IMR-90 (cell line): ENCODE results near the gene EID1. TPM values are rescaled to one million over a fixed set of nuclear protein-coding genes. Genes with fewer than 3 reads are reported as not detected.

Experiments
- ATAC-seq: fragments of 200-7000 bp; cut with Tn5 transposase; 2 replicates; pipeline ENCODE4 v1.9.1; 2020; ENCODE audit warnings: low read depth, mild to moderate bottlenecking, moderate library complexity
- BruUV-seq: library from RNA; stranded (reverse); fragments of 400-500 nt; replicated peaks from 2 replicates; lab custom pipeline; 2021; lab: Mats Ljungman, UMichigan
- CTCF ChIA-PET: fragments of 300-600 bp; formaldehyde crosslinking; extraction: SDS; loops from one replicate; lab custom pipeline; 2021; ENCODE audit warnings: antibody characterized with exemption; lab: Yijun Ruan, JAX
- POLR2A ChIA-PET: fragments of 300-600 bp; sonication (Branson Sonifier 250); formaldehyde crosslinking; loops from one replicate; lab custom pipeline; 2022; ENCODE audit warnings: antibody characterized with exemption; ENCODE audit not compliant: unreplicated experiment; lab: Charles Lee
- DNase-seq: peaks from one replicate; pipeline ENCODE4 v3.0.0; 2013
- H2AFZ ChIP-seq: replicated peaks from 2 replicates; pipeline ENCODE3; 2013; ENCODE audit warnings: low read length, mild to moderate bottlenecking; ENCODE audit not compliant: poor library complexity
- H2AK5ac ChIP-seq: 2 replicates; pipeline ENCODE4 v1.6.1; 2013; ENCODE audit warnings: low read depth, low read length, inconsistent platforms
- H2AK9ac ChIP-seq: replicated peaks from 2 replicates; pipeline ENCODE3; 2013; ENCODE audit warnings: mild to moderate bottlenecking, low read depth, low read length, moderate library complexity; ENCODE audit not compliant: poor library complexity
- H2BK120ac ChIP-seq: 2 replicates; pipeline ENCODE4 v1.6.1; 2013; ENCODE audit warnings: low read depth, low read length, inconsistent platforms
- H2BK15ac ChIP-seq: 3 replicates; pipeline ENCODE4 v1.6.1; 2013; ENCODE audit warnings: low read depth, low read length, inconsistent platforms
- H2BK20ac ChIP-seq: 2 replicates; pipeline ENCODE4 v1.6.1; 2013; ENCODE audit warnings: low read depth, mild to moderate bottlenecking, inconsistent platforms, low read length, moderate library complexity
- H2BK5ac ChIP-seq: 2 replicates; pipeline ENCODE4 v1.6.1; 2013; ENCODE audit warnings: mild to moderate bottlenecking, low read depth, low read length, inconsistent platforms; ENCODE audit not compliant: poor library complexity, severe bottlenecking
- H3K14ac ChIP-seq: replicated peaks from 2 replicates; pipeline ENCODE4 v1.6.1; 2013; ENCODE audit warnings: low read depth, low read length, inconsistent platforms
- H3K18ac ChIP-seq: 2 replicates; pipeline ENCODE4 v1.6.1; 2013; ENCODE audit warnings: low read depth, low read length, control low read depth
- H3K23ac ChIP-seq: 2 replicates; pipeline ENCODE4 v1.6.1; 2013; ENCODE audit warnings: low read depth, low read length, inconsistent platforms
- H3K27ac ChIP-seq: 2 replicates; pipeline ENCODE4 v1.5.1; 2013; ENCODE audit warnings: mild to moderate bottlenecking, control low read depth, low read length; ENCODE audit not compliant: insufficient read depth
- H3K27me3 ChIP-seq: 2 replicates; pipeline ENCODE4 v1.6.1; 2013; ENCODE audit warnings: low read length; ENCODE audit not compliant: control insufficient read depth, insufficient read depth
- H3K36me3 ChIP-seq: 2 replicates; pipeline ENCODE4 v1.6.1; 2013; ENCODE audit warnings: low read length, mixed read lengths; ENCODE audit not compliant: control insufficient read depth, insufficient read depth
- H3K4ac ChIP-seq: 2 replicates; pipeline ENCODE4 v1.6.1; 2013; ENCODE audit warnings: low read depth, low read length, inconsistent platforms
- H3K4me1 ChIP-seq: 2 replicates; pipeline ENCODE4 v1.6.1; 2013; ENCODE audit warnings: low read length, mixed read lengths; ENCODE audit not compliant: control insufficient read depth, insufficient read depth
- H3K4me2 ChIP-seq: 2 replicates; pipeline ENCODE4 v1.6.1; 2013; ENCODE audit warnings: low read depth, mild to moderate bottlenecking, control low read depth, low read length, moderate library complexity
- H3K4me3 ChIP-seq: 2 replicates; pipeline ENCODE4 v1.5.1; 2013; ENCODE audit warnings: low read depth, mild to moderate bottlenecking, control low read depth, low read length, moderate library complexity; ENCODE audit not compliant: insufficient read depth
- H3K56ac ChIP-seq: 2 replicates; pipeline ENCODE4 v1.6.1; 2013; ENCODE audit warnings: low read length, inconsistent platforms; ENCODE audit not compliant: insufficient read depth; ENCODE audit errors: extremely low read depth
- H3K79me1 ChIP-seq, 2 experiments: 2 replicates each; pipeline ENCODE4 v1.6.1; 2013; ENCODE audit warnings: low read length in 2 of 2, inconsistent platforms in 1 of 2, low read depth in 1 of 2
- H3K9ac ChIP-seq: 2 replicates; pipeline ENCODE4 v1.6.1; 2013; ENCODE audit warnings: low read depth, low read length, control low read depth
- H3K9me1 ChIP-seq: 2 replicates; pipeline ENCODE4 v1.6.1; 2013; ENCODE audit warnings: low read length, inconsistent platforms; ENCODE audit not compliant: insufficient read depth
- H3K9me3 ChIP-seq: 2 replicates; pipeline ENCODE4 v1.6.1; 2013; ENCODE audit warnings: low read length; ENCODE audit not compliant: control insufficient read depth, insufficient read depth
- H4K20me1 ChIP-seq: 2 replicates; pipeline ENCODE4 v1.6.1; 2013; ENCODE audit warnings: low read length, inconsistent platforms; ENCODE audit not compliant: insufficient read depth
- H4K5ac ChIP-seq: 2 replicates; pipeline ENCODE4 v1.6.1; 2013; ENCODE audit warnings: mild to moderate bottlenecking, low read depth, low read length, control low read depth
- H4K8ac ChIP-seq, 2 experiments: 2 replicates each; pipeline ENCODE4 v1.6.1; 2013; ENCODE audit warnings: low read depth in 2 of 2, low read length in 2 of 2, control low read depth in 1 of 2, inconsistent platforms in 1 of 2
- H4K91ac ChIP-seq: 2 replicates; pipeline ENCODE4 v1.6.1; 2013; ENCODE audit warnings: low read depth, low read length, inconsistent platforms; ENCODE audit not compliant: insufficient read depth
- BHLHE40 ChIP-seq: fragments of 150-350 bp; IDR thresholded peaks from 2 replicates; pipeline ENCODE4 v1.6.1; 2016; ENCODE audit warnings: mild to moderate bottlenecking, low read depth, low read length
- CHD1 ChIP-seq: IDR thresholded peaks from 2 replicates; pipeline ENCODE4 v1.6.1; 2012; ENCODE audit warnings: low read depth, low read length, improper control_type of control experiment
- FOS ChIP-seq: fragments of 150-350 bp; IDR thresholded peaks from 2 replicates; pipeline ENCODE4 v1.6.1; 2016; ENCODE audit warnings: low read depth, low read length
- MAZ ChIP-seq: IDR thresholded peaks from 2 replicates; pipeline ENCODE4 v1.6.1; 2012; ENCODE audit warnings: low read depth, mild to moderate bottlenecking, low read length, improper control_type of control experiment, moderate library complexity, borderline replicate concordance
- MXI1 ChIP-seq: IDR thresholded peaks from 2 replicates; pipeline ENCODE4 v1.6.1; 2012; ENCODE audit warnings: low read depth, mild to moderate bottlenecking, low read length, moderate library complexity, borderline replicate concordance
- NFE2L2 ChIP-seq: fragments of 150-350 bp; IDR thresholded peaks from 2 replicates; pipeline ENCODE4 v1.6.1; 2016; ENCODE audit warnings: low read depth, mild to moderate bottlenecking, low read length
- RCOR1 ChIP-seq: IDR thresholded peaks from 2 replicates; pipeline ENCODE4 v1.6.1; 2012; ENCODE audit warnings: mild to moderate bottlenecking, low read length, improper control_type of control experiment; ENCODE audit not compliant: insufficient replicate concordance
- RFX5 ChIP-seq: IDR thresholded peaks from 2 replicates; pipeline ENCODE4 v1.8.0; 2012; ENCODE audit warnings: low read depth, mild to moderate bottlenecking, low read length, moderate library complexity
- SMC3 ChIP-seq: fragments of 150-350 bp; IDR thresholded peaks from 2 replicates; pipeline ENCODE4 v1.6.1; 2016; ENCODE audit warnings: low read depth, mild to moderate bottlenecking, antibody characterized with exemption, low read length, moderate library complexity
- WGBS, 2 experiments: methylation state at CpG; one replicate each; pipeline versions ENCODE4 v1.1.5 to v1.1.7; 2013; ENCODE audit warnings: missing lambda C conversion rate in 2 of 2; ENCODE audit not compliant: insufficient read length in 1 of 2; ENCODE audit errors: extremely low coverage in 2 of 2; 5-methylcytosine and 5-hydroxymethylcytosine counted together
- dilution Hi-C: fragments of 300-500 bp; cut with HindIII; formaldehyde crosslinking; loops from one replicate; pipeline ENCODE4 v1.14.3; 2018; ENCODE audit warnings: low sequenced_read_pairs; ENCODE audit not compliant: unreplicated experiment
- in situ Hi-C: fragments of 300-500 bp; cut with MboI; formaldehyde crosslinking; loops from 3 replicates; pipeline ENCODE4 v1.14.3; 2019; ENCODE audit warnings: low sequenced_read_pairs, inconsistent platforms, mixed read lengths
- intact Hi-C: fragments of 100-400 bp; cut with micrococcal nuclease; formaldehyde crosslinking; loops from 2 replicates; pipeline ENCODE4 v1.10.0; 2022
- polyA plus RNA-seq, 3 experiments: library from polyadenylated mRNA; depleted of rRNA; stranded (reverse); fragments of >200 nt; gene quantifications; 2 replicates each; pipeline ENCODE4 v1.2.3, GENCODE V29; 2012; ENCODE audit warnings: low replicate concordance in 1 of 3
- total RNA-seq: library from RNA; depleted of rRNA; stranded (reverse); fragments of >200 nt; gene quantifications from 2 replicates; pipeline ENCODE4 v1.2.3, GENCODE V29; 2012
- TF ChIP-seq, protein P1 (sequence below): fragments of 150-350 bp; IDR thresholded peaks from 2 replicates; pipeline ENCODE4 v1.6.1; 2016; ENCODE audit warnings: low read depth, mild to moderate bottlenecking, low read length, moderate library complexity, borderline replicate concordance
- TF ChIP-seq, protein P2 (sequence below): fragments of 150-350 bp; IDR thresholded peaks from 2 replicates; pipeline ENCODE4 v1.6.1; 2017; ENCODE audit warnings: mild to moderate bottlenecking, antibody characterized with exemption, low read length, low read depth

EID1 gene
- total and polyA plus RNA-seq, 2 of the 4 experiments (the other 2 are of a cell fraction), result 147 to 162 TPM

DNA sequence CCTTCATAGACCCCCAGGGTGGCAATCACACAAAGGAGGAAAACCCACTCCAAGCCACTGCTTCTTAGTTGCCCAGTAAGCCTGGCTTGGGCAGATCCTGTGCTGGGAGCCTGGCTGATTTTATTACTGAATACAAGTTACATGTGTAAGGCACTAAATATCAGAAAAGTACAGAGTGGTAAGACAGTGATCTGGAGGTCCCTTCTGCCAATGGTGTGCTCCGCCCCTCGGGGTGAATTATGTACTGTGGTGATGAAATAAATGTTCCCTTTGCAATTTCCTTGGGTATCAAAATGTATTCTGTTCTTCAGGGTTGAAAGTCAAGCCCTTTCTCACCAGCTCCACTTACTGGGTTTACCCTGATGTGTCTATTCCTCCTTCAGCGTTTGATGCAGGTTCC is 38.8 kb downstream of the EID1 start:
- no peak overlapping the region for H3K4me3 ChIP-seq
- CTCF ChIA-PET, result interaction anchor here (1.6 kb wide), 1 partner anchor 8 kb away, joined by 3 read pairs; no protein-coding TSS in a partner anchor
- no peak overlapping the region for H3K27ac ChIP-seq
- H3K4ac ChIP-seq, result no peak overlapping the region
- in situ Hi-C loops (no loop called here), intact Hi-C loops (loop anchor here (2.0 kb wide), 1 partner anchor 32 kb away; no protein-coding TSS in a partner anchor), dilution Hi-C loops (no loop called here)
- H3K9me1 ChIP-seq, result no peaks in the 10 kb centered on the region
- H3K27me3 ChIP-seq, result no peaks in the 10 kb centered on the region
- no peak overlapping the region for H3K14ac ChIP-seq
- H3K9ac ChIP-seq, result no peak overlapping the region
- no peak overlapping the region for H3K56ac ChIP-seq
- no peak overlapping the region for H2BK15ac ChIP-seq
- BruUV-seq, result no TSS peak
- H3K36me3 ChIP-seq, result no peaks in the 10 kb centered on the region
- H4K5ac ChIP-seq, result no peak overlapping the region
- no peak overlapping the region for H2BK20ac ChIP-seq
- H3K9me3 ChIP-seq, result no peaks in the 10 kb centered on the region
- no peaks in the 10 kb centered on the region; a peak in 1 of 4 replicates for H3K79me1 ChIP-seq
- H3K4me1 ChIP-seq, result peaks cover 3% of the 10 kb centered on the region
- no peaks in the 10 kb centered on the region for H4K20me1 ChIP-seq
- H2AK5ac ChIP-seq, result no peak overlapping the region
- H3K18ac ChIP-seq, result no peak overlapping the region
- TF ChIP-seq RCOR1, result no peak
- TF ChIP-seq BHLHE40, result no peak
- no peak for TF ChIP-seq CHD1
- TF ChIP-seq, protein P1, sequence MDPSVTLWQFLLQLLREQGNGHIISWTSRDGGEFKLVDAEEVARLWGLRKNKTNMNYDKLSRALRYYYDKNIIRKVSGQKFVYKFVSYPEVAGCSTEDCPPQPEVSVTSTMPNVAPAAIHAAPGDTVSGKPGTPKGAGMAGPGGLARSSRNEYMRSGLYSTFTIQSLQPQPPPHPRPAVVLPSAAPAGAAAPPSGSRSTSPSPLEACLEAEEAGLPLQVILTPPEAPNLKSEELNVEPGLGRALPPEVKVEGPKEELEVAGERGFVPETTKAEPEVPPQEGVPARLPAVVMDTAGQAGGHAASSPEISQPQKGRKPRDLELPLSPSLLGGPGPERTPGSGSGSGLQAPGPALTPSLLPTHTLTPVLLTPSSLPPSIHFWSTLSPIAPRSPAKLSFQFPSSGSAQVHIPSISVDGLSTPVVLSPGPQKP, result no peak
- TF ChIP-seq NFE2L2, result no peak
- no peak for TF ChIP-seq MAZ
- no peak for TF ChIP-seq SMC3
- TF ChIP-seq, protein P2, sequence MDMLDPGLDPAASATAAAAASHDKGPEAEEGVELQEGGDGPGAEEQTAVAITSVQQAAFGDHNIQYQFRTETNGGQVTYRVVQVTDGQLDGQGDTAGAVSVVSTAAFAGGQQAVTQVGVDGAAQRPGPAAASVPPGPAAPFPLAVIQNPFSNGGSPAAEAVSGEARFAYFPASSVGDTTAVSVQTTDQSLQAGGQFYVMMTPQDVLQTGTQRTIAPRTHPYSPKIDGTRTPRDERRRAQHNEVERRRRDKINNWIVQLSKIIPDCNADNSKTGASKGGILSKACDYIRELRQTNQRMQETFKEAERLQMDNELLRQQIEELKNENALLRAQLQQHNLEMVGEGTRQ, result no peak
- no peak for TF ChIP-seq FOS
- no peak for TF ChIP-seq MXI1
- no peak for TF ChIP-seq RFX5
- no peak overlapping the region for H2AK9ac ChIP-seq
- no peak overlapping the region for H2AFZ ChIP-seq
- H3K4me2 ChIP-seq, result no peak overlapping the region
- no peak overlapping the region for H4K91ac ChIP-seq
- H2BK120ac ChIP-seq, result no peak overlapping the region
- no peak for ATAC-seq
- WGBS, 2 experiments, result no CpG with 5 or more reads among the region's 3 CpGs
- H3K23ac ChIP-seq, result no peak overlapping the region
- DNase-seq, result no peak
- no peak overlapping the region for H2BK5ac ChIP-seq
- no peak overlapping the region for H4K8ac ChIP-seq
- POLR2A ChIA-PET, result no interaction called here
